HL-60 (cell line): Measurements from ENCODE around the gene EIF2B4.

Source experiments
- GABPA ChIP-seq: IDR thresholded peaks from 2 replicates; pipeline ENCODE4 v1.6.1; 2012; ENCODE audit warnings: low read depth
- SPI1 ChIP-seq: IDR thresholded peaks from 2 replicates; pipeline ENCODE4 v1.6.1; 2012; ENCODE audit warnings: low read depth, mild to moderate bottlenecking, borderline replicate concordance
- TF ChIP-seq, protein P1 (sequence below): IDR thresholded peaks from one replicate; pipeline ENCODE4 v1.5.1; 2011; ENCODE audit warnings: low read length, control low read depth, inconsistent platforms; ENCODE audit not compliant: insufficient read depth

DNA sequence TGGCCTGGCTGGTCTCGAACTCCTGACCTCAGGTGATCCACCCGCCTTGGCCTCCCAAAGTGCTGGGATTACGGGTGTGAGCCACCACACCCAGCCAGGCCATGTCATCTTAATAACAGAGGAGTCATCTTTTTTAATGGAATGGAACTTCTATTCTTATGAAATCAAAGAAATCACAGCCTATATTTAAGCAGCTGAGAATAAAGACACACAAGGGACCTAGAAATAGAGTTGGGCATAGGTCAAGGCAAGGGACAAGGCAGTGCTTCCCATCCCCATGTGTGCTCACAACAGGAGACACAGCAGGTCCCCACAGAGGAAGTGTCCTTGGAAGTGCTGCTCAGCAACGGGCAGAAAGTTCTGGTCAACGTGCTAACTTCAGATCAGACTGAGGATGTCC lies 3.4 kb upstream of the EIF2B4 start:
- TF ChIP-seq, protein P1, sequence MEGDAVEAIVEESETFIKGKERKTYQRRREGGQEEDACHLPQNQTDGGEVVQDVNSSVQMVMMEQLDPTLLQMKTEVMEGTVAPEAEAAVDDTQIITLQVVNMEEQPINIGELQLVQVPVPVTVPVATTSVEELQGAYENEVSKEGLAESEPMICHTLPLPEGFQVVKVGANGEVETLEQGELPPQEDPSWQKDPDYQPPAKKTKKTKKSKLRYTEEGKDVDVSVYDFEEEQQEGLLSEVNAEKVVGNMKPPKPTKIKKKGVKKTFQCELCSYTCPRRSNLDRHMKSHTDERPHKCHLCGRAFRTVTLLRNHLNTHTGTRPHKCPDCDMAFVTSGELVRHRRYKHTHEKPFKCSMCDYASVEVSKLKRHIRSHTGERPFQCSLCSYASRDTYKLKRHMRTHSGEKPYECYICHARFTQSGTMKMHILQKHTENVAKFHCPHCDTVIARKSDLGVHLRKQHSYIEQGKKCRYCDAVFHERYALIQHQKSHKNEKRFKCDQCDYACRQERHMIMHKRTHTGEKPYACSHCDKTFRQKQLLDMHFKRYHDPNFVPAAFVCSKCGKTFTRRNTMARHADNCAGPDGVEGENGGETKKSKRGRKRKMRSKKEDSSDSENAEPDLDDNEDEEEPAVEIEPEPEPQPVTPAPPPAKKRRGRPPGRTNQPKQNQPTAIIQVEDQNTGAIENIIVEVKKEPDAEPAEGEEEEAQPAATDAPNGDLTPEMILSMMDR = no peak
- TF ChIP-seq GABPA = no peak
- no peak for TF ChIP-seq SPI1
